ENCODE measurements around the gene RNF40.

DNA sequence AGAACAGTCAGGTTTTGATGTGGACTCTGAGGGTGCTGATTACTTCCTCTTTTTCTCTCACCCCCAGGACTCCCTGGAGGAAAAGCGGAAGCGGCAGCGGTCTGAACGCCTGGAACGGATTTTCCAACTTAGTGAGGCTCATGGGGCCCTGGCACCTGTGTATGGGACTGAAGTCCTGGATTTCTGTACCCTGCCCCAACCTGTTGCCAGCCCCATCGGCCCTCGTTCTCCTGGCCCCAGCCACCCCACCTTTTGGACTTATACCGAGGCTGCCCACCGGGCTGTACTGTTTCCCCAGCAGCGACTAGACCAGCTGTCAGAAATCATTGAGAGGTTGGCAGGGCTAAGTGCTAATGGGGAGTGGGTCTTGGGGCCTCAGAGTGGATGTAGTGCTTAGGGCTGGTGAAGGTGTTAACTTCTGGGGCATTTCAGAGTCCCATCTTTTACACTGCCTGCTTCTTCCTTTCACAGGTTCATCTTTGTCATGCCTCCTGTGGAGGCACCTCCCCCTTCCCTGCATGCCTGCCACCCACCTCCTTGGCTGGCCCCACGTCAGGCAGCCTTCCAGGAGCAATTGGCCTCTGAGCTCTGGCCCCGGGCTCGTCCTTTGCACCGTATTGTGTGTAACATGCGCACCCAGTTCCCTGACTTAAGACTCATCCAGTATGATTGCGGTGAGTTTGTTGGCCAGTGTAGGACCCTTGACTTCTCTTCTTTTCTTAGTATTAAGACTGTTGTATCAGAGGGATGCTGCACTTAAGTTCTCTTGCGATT lies 33.0 kb upstream of the RNF40 start:
- TF ChIP-seq CTCF (IDR thresholded peaks at IDR 0.05; ENCODE audit: borderline replicate concordance, extremely low read depth, low read length, poor library complexity, severe bottlenecking), result no peak
- TF ChIP-seq EZH2 (IDR thresholded peaks at IDR 0.05; ENCODE audit: borderline replicate concordance, low read depth, low read length, severe bottlenecking), result no peak
